ENCODE data around the gene TIMP4.

- TF ChIP-seq CTCF (IDR thresholded peaks at IDR 0.05) = no peak
- no peak for TF ChIP-seq POLR2AphosphoS5 (IDR thresholded peaks at IDR 0.05; ENCODE audit: low read depth, low read length)
- TF ChIP-seq SIN3A (IDR thresholded peaks at IDR 0.05; ENCODE audit: borderline replicate concordance, insufficient read depth, low read depth, low read length) = no peak
- no peak for TF ChIP-seq REST (IDR thresholded peaks at IDR 0.05; ENCODE audit: insufficient read depth in 1 of 2, low read depth in 2 of 2, low read length in 1 of 2)
- no peak for TF ChIP-seq TCF7L2 (IDR thresholded peaks at IDR 0.05; ENCODE audit: low read depth, low read length)
Observed at GRCh38 chr3:12185172-12185710, 26.5 kb upstream of the TIMP4 start.

Measured in Panc1 (cell line).